Lung (tissue), 12 donors: ENCODE data around the gene UTP11. TPM values are rescaled to one million over a fixed set of nuclear protein-coding genes. Genes with fewer than 3 reads are reported as not detected.

Source experiments
- ATAC-seq: fragments of 200-7000 bp; cut with Tn5 transposase; one replicate; pipeline ENCODE4 v1.9.1; 2020; ENCODE audit warnings: moderate number of reproducible peaks; ENCODE audit not compliant: insufficient read depth, low FRiP score
- DNase-seq, 3 donors: peaks; one replicate each; pipeline ENCODE4 v3.0.0-alpha.2; 2013 to 2017
- H3K27ac ChIP-seq, 2 donors: one replicate each; pipeline ENCODE4 v1.5.1; 2013; ENCODE audit warnings: mild to moderate bottlenecking in 2 of 2, moderate library complexity in 2 of 2, control low read depth in 1 of 2, inconsistent platforms in 1 of 2, low read depth in 1 of 2, low read length in 1 of 2
- H3K27me3 ChIP-seq, 3 donors: one replicate each; pipeline ENCODE4 v1.5.1; 2013; ENCODE audit warnings: low read length in 2 of 3; ENCODE audit not compliant: control insufficient read depth in 3 of 3, insufficient read depth in 3 of 3
- H3K36me3 ChIP-seq, 4 donors: one replicate each; pipeline ENCODE4 v1.5.1; 2013; ENCODE audit warnings: low read length in 4 of 4, mild to moderate bottlenecking in 1 of 4, moderate library complexity in 1 of 4; ENCODE audit not compliant: control insufficient read depth in 4 of 4, insufficient read depth in 4 of 4
- H3K4me1 ChIP-seq, 5 donors: one replicate each; pipeline ENCODE4 v1.5.1; 2013; ENCODE audit warnings: low read length in 5 of 5, mild to moderate bottlenecking in 2 of 5, moderate library complexity in 1 of 5; ENCODE audit not compliant: control insufficient read depth in 5 of 5, insufficient read depth in 5 of 5
- H3K4me3 ChIP-seq: one replicate; pipeline ENCODE4 v1.5.1; 2013; ENCODE audit warnings: mild to moderate bottlenecking, control low read depth, moderate library complexity
- H3K9ac ChIP-seq, 2 donors: one replicate each; pipeline ENCODE4 v1.5.1; 2013; ENCODE audit warnings: low read length in 2 of 2, control low read depth in 1 of 2; ENCODE audit not compliant: insufficient read depth in 1 of 2
- H3K9me3 ChIP-seq, 4 donors: one replicate each; pipeline ENCODE4 v1.5.1; 2013; ENCODE audit warnings: low read length in 3 of 4, mild to moderate bottlenecking in 1 of 4, moderate library complexity in 1 of 4; ENCODE audit not compliant: control insufficient read depth in 4 of 4, insufficient read depth in 3 of 4
- WGBS, 2 donors: extraction: QIAGEN DNeasy Blood & Tissue Kit; methylation state at CpG; one replicate each; pipeline ENCODE4 v1.1.7; 2013; 5-methylcytosine and 5-hydroxymethylcytosine counted together
- polyA plus RNA-seq, 2 donors: library from polyadenylated mRNA; stranded (reverse); fragments of 200-250 nt; gene quantifications; one replicate each; pipeline ENCODE4 v1.2.1, GENCODE V29; 2013
- total RNA-seq, 2 donors: library from RNA; depleted of rRNA in 1 of 2; stranded (reverse); fragments of >200 nt in 1 of 2; gene quantifications; one replicate each; pipeline ENCODE4 v1.2.1, GENCODE V29; 2014 to 2021
- TF ChIP-seq, protein P1 (sequence below): IDR thresholded peaks from 2 replicates; pipeline ENCODE4 v1.5.1; 2012; ENCODE audit warnings: mild to moderate bottlenecking; ENCODE audit errors: control extremely low read depth, extremely low read depth
- donor health status: control.
- donor health status: control.
- donor health status: Bipolar disorder and iron deficiency.
- donor health status: healthy.
- donor health status: DM: yes; HTN: yes; CAD: no.

UTP11 gene
- total and polyA plus RNA-seq, 4 donors, result 27.3 to 33.7 (median 31.1) TPM

DNA sequence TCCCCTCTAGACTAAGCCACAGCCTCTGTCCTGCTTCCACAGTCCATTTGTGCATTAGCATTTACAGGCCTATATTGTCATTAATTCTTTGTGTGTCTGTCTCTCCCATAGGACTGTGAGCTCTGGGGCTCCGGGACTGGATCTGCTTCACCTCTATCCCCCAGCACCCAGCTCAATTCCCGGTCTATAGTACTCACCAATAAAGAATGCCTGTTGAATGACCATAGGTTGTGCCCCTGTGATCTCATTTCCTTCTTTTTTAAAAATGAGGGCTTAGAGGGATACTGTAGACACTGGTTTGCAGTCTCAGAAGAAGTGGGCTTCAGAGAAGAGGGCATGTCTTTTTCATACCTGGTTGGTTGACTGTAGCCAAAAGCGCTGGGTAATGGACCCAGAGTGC is 42.9 kb downstream of the UTP11 start:
- TF ChIP-seq, protein P1, sequence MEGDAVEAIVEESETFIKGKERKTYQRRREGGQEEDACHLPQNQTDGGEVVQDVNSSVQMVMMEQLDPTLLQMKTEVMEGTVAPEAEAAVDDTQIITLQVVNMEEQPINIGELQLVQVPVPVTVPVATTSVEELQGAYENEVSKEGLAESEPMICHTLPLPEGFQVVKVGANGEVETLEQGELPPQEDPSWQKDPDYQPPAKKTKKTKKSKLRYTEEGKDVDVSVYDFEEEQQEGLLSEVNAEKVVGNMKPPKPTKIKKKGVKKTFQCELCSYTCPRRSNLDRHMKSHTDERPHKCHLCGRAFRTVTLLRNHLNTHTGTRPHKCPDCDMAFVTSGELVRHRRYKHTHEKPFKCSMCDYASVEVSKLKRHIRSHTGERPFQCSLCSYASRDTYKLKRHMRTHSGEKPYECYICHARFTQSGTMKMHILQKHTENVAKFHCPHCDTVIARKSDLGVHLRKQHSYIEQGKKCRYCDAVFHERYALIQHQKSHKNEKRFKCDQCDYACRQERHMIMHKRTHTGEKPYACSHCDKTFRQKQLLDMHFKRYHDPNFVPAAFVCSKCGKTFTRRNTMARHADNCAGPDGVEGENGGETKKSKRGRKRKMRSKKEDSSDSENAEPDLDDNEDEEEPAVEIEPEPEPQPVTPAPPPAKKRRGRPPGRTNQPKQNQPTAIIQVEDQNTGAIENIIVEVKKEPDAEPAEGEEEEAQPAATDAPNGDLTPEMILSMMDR, result no peak
- Histone ChIP-seq H3K27ac (no peak overlapping the region), H3K9me3 (no peaks in the 10 kb centered on the region), H3K9ac (no peak overlapping the region), H3K27me3 (peaks cover 0 to 5% (median 0%) of the 10 kb centered on the region in 3 donors), H3K36me3 (no peaks in the 10 kb centered on the region), H3K4me3 (no peak overlapping the region), H3K4me1 (peaks cover 0 to 15% (median 1%) of the 10 kb centered on the region in 5 donors)
- WGBS, 2 donors, result 90 to 96% methylated on average over 3 of the region's 3 CpGs
- ATAC-seq (no peak), DNase-seq (no peak)

DNA sequence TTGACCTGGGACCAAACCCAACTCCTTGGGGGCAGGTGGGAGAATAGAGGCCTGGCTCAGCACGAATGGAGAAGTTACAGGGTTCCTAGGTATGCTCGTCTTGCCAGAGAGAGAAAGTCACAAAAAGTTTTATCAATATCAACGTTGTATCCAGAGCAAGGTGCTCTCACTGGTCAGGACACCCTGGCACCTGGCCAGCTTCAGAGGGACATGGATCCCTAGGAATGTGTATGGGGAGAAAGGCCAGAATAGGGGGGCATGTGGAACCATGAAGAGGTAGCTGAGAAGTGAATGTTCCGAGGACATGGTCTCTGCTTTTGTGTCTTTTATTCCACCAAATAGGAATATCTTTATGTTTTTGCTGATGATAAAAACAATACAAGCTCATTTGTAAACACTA is 43.4 kb downstream of the UTP11 start:
- TF ChIP-seq, protein P1, result no peak
- Histone ChIP-seq H3K27ac (no peak overlapping the region), H3K9me3 (no peaks in the 10 kb centered on the region), H3K4me3 (no peak overlapping the region), H3K36me3 (no peaks in the 10 kb centered on the region), H3K9ac (no peak overlapping the region), H3K4me1 (peaks cover 0 to 11% (median 0%) of the 10 kb centered on the region in 5 donors), H3K27me3 (peaks cover 0 to 5% (median 0%) of the 10 kb centered on the region in 3 donors)
- ATAC-seq (no peak), DNase-seq (no peak)
- WGBS, 2 donors, result 75 to 79% methylated on average over 4 of the region's 4 CpGs

DNA sequence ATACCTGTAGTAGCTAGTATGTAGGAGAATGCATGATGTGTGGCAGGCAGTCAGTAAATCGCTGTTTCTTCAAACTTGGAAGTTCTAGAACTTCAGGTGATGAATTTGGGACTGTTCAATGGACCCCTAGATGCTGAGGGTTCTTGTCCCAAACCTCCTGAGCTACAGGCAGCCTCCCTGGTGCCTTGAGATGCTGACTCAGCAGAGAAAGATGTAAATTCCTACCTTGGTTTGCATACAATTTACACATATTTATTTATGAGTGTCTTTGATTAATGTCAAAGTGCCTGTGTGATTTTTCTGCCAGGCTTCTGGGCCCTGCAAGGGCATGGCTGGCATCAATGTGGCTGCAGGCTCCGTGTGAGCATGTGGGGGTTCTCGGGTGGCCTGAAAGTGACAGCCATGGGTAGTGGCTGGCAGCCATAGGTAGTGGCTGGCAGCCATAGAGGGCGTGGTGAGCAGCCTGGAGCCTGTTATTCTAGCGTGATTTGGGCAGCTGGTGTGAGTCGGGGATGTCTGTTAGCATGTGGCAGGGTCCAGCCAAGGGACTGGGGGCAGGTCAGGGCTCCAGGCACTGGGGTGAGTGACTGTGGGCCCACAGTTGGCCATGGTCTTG is 47.2 kb downstream of the UTP11 start:
- WGBS, 2 donors, result 79 to 90% methylated on average over 6 of the region's 6 CpGs
- Histone ChIP-seq H3K9me3 (no peaks in the 10 kb centered on the region), H3K27me3 (no peaks in the 10 kb centered on the region), H3K4me3 (no peak overlapping the region), H3K9ac (no peak overlapping the region), H3K36me3 (no peaks in the 10 kb centered on the region), H3K4me1 (no peaks in the 10 kb centered on the region), H3K27ac (no peak overlapping the region)
- no peak for DNase-seq
- TF ChIP-seq, protein P1, result no peak
- no peak for ATAC-seq

GRCh38 chr1:38060498-38060897 is 48.0 kb downstream of the UTP11 start:
- Histone ChIP-seq H3K9ac (no peak overlapping the region), H3K27ac (no peak overlapping the region), H3K27me3 (no peaks in the 10 kb centered on the region), H3K36me3 (no peaks in the 10 kb centered on the region), H3K4me3 (no peak overlapping the region), H3K4me1 (no peaks in the 10 kb centered on the region), H3K9me3 (no peaks in the 10 kb centered on the region)
- ATAC-seq (no peak), DNase-seq (no peak)
- 87 to 94% methylated on average over 2 of the region's 2 CpGs for WGBS, 2 donors
- TF ChIP-seq, protein P1, result no peak
